ENCODE results near the gene TTC33.

Gene TTC33

DNA sequence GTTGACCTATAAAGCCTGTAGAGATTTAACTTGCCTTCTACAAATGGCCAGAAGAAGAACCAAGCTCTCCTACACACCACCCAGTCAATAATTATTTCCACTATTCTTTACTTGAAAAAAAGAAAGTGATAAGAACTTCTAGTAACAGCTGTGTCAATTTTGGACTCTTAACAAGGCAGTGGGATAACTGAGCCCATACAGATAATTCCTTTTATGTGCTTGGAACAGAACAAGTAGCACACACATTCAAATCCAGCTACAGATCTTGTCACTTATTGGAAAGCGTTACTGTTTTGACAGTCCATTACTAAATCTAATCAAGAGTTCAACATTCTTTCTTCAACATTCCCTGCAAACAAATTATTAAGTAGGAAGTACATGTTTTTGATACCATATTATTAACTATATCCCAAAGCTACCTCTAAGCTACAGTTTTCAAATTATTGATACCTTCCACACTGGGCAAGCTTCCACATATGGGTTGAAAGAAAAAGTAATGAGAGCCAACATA, 69.7 kb downstream of the TTC33 start:
- no peak for DNase-seq
- in situ Hi-C loops (cut with HindIII; ENCODE audit: low pct_ligation_motif_present, low pct_unique_long_range_greater_than_20kb, low sequenced_read_pairs): no loop called here

DNA sequence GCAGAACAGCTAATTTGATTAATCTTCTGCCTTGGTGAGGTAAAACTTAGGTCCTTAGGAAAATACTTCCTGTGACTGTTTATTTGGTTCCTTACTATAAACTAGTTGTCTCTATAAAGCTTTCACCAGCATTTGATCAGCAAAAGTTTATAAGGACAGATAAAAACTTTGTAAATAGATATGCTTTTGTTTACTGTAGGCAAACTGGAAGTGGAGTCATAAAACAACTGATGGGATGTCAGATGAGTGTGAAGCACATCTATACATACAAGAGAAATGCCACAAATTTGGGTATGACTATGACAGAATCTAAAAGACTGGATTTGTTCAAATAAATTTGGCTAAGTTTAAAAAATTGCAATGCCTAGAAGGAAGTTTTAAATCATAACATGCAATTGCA, 70.6 kb downstream of the TTC33 start:
- in situ Hi-C loops (cut with HindIII; ENCODE audit: low pct_ligation_motif_present, low pct_unique_long_range_greater_than_20kb, low sequenced_read_pairs): no loop called here
- no peak for DNase-seq

DNA sequence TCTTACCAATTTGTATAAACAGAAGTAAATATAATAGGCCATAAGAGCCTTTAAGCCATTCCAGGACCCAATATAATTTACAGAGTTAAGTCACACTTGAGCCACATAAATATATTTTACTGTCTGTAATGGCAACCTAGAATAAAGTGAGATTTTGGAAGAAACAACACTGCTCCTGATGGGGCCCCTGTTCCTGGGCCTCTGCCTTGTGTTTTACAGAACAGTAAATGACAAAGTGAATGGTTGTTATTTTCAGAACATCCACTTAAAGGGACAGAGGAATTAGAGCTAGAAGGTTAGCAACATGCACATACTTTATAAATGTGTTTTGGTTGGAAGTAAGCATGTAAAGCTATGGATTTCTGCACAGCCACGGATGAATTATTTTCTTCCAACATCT, 72.5 kb downstream of the TTC33 start:
- no peak for DNase-seq
- in situ Hi-C loops (cut with HindIII; ENCODE audit: low pct_ligation_motif_present, low pct_unique_long_range_greater_than_20kb, low sequenced_read_pairs): no loop called here

DNA sequence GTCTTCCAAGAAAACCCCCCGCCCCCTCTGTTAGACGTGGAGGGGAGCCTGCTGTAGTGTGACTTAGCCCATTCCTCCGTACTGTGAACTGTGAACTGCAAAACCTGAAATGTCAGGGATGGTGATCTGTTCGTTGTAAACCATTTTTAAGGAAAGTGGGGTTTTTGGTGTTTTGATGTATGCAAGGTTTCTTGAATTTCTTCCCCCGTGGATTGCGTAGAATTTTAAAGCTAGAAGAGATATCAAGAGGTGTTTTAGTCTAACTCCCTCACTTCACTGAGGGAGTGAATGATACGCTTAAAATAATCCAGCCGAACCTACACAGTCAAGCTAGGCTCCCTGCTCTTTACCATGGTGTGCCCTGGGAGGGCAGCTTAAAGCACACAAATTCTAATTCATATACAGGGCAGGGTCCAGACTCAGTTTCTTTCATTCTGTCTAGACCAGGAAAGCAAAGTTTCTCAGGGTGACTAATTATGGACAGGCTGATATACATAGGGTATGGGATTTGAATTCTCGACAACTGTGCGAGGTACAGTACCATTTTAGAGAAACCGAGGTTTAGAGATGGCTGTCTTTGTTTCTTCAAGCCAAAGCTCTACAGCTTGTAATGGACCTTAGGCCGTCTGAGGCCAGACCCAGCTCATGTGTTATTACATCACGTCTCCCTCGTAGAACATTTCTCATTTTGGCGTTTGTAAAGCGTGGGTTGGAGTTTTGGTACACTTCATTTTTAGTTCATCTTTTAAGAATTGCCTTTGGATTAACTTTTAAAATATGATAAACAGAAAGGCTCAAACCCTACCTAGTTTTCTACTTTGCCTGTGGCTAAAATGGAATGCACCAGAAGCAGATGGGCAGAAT, 73.4 kb downstream of the TTC33 start:
- no peak for DNase-seq
- in situ Hi-C loops (cut with HindIII; ENCODE audit: low pct_ligation_motif_present, low pct_unique_long_range_greater_than_20kb, low sequenced_read_pairs): no loop called here

DNA sequence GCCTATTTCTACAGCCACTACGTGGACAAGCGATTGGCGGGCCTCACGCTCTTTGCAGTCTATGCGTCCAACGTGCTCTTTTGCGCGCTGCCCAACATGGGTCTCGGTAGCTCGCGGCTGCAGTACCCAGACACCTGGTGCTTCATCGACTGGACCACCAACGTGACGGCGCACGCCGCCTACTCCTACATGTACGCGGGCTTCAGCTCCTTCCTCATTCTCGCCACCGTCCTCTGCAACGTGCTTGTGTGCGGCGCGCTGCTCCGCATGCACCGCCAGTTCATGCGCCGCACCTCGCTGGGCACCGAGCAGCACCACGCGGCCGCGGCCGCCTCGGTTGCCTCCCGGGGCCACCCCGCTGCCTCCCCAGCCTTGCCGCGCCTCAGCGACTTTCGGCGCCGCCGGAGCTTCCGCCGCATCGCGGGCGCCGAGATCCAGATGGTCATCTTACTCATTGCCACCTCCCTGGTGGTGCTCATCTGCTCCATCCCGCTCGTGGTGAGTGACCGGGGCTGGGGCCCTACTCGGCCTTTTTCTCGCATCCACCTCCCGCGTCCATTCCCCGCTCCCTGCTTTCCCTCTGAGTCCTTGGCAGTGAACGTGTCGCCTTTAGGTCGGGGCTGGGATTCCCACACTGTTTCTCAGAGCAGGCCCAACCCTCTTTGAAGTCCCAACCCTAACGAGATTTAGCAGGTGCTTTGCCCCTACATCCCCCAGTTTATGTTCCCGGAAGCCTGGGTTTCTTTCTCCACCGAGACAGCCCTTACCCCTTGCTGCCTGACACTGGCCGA, 74.2 kb downstream of the TTC33 start:
- in situ Hi-C loops (cut with HindIII; ENCODE audit: low pct_ligation_motif_present, low pct_unique_long_range_greater_than_20kb, low sequenced_read_pairs): no loop called here
- DNase-seq: no peak

DNA sequence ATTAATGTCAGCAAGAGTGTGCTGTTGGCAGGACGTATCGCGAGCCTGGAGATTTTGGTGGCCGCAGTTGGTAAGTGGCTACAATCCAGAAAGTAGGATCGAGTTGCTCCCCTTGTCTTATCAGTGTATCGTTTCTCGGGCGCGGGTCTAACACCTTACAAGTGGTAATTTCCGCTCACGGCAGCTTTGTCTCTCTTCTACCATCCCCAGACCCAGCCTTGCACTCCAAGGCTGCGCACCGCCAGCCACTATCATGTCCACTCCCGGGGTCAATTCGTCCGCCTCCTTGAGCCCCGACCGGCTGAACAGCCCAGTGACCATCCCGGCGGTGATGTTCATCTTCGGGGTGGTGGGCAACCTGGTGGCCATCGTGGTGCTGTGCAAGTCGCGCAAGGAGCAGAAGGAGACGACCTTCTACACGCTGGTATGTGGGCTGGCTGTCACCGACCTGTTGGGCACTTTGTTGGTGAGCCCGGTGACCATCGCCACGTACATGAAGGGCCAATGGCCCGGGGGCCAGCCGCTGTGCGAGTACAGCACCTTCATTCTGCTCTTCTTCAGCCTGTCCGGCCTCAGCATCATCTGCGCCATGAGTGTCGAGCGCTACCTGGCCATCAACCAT, 74.9 kb downstream of the TTC33 start:
- in situ Hi-C loops (cut with HindIII; ENCODE audit: low pct_ligation_motif_present, low pct_unique_long_range_greater_than_20kb, low sequenced_read_pairs): no loop called here
- DNase-seq: no peak

DNA sequence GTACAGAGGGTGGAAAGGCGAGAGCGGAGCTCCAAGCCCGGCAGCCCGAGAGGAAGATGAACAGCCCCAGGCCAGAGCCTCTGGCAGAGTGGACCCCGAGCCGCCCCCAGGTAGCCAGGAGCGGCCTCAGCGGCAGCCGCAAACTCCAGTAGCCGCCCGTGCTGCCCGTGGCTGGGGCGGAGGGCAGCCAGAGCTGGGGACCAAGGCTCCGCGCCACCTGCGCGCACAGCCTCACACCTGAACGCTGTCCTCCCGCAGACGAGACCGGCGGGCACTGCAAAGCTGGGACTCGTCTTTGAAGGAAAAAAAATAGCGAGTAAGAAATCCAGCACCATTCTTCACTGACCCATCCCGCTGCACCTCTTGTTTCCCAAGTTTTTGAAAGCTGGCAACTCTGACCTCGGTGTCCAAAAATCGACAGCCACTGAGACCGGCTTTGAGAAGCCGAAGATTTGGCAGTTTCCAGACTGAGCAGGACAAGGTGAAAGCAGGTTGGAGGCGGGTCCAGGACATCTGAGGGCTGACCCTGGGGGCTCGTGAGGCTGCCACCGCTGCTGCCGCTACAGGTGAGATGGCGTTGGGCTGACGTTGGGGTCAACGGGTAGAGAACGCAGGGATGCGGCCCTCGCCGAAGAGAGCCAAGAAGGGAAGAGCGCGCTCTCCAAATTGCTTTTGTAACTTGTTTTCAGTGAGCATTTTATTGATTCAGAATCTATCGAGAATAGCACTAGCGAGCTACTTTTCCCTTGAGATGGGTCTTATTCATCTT, 75.7 kb downstream of the TTC33 start, which contains the start of gene PTGER4:
TSS of gene PTGER4 (plus strand) at position 3 of the 769 bp plus-strand sequence. CDS start 1,079 bp downstream, outside the sequence.
- DNase-seq: no peak
- in situ Hi-C loops (cut with HindIII; ENCODE audit: low pct_ligation_motif_present, low pct_unique_long_range_greater_than_20kb, low sequenced_read_pairs): no loop called here

DNA sequence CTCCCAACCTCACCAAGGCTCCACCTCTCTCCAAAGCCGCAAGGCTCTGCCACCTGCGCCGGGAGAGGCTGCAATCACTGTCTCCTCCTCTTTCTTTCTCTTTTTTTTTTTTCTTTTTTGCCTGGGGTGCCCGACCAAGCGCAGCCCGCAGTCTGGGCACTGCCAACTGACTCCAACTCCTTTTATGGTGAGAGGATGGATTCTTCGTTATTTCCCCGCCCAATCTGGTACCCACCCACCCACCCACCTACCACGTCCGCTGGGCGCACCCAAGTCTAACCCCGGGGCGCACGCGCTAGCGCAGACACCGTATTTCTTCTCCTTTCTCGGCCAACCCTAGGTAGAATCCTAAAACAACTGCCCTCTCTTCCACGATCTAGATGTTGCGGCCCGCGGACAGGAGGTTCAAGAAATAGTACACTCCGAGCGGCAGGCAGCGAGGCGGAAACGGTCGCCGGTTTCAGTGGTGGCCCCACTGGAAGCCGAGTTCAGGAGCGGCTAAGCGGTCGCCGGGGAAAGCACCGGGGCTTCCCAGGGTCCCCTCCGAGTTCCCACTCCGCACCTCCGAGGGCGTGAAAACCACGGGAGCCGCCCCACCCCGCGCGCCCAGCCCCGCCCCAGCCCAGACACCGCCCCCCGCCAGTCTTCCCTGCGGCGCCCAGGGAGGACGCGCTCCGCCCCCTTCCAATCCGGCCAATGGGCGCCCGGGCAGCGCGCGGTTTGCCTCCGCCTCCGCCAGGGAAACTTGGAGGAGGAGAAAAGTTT, 76.4 kb downstream of the TTC33 start:
- in situ Hi-C loops (cut with HindIII; ENCODE audit: low pct_ligation_motif_present, low pct_unique_long_range_greater_than_20kb, low sequenced_read_pairs): no loop called here
- DNase-seq: peak; percentile 93

DNA sequence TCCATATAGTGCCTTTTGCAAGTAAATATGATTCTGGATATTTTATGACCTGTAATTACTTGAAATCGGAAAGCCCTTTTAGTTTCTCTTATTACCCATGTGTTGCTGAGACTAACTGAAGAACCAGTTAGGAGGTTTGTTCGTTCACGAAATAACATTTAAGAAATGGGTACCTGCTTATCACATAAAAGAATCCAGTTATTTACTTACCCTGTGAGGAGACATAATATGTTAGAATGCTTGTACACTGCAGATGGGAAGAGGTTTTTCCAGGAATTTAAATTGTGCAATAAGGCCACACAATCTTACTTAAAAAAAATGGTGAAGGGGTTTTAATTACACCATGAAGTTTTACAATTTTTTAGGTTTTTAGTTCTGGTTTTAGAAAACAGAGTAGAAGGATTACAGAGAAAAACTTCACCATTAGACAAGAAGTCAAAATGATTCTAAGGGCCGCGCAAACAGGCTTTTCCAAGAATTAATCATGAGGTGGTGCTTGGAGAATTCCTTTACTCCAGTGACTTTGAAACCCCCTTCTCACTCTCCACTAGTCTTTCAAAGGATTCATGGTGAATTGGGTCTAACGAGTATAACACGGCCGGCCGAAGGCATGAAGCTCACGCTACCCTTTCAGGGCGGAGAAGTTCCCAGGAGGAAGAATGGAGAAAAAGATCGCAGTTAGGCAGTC, 77.2 kb downstream of the TTC33 start:
- in situ Hi-C loops (cut with HindIII; ENCODE audit: low pct_ligation_motif_present, low pct_unique_long_range_greater_than_20kb, low sequenced_read_pairs): no loop called here
- no peak for DNase-seq

DNA sequence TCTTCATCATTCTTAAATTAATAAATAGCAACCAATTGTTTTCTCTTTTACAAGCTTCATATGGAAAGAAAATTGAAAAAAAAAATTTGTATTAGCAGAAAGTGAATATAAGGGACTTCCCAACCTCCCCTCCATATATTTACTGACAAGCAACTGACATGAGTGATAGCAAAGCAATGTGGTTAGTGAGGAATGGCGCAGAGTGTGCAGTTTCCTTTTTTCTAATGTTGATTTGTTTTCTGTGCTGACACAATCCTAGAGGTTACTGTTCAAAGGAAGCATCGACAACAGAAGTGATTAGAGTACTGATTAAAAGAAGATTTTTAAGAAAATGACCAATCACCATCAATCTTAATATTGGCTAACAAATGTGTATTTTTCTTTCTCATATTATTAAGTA, 77.7 kb downstream of the TTC33 start:
- in situ Hi-C loops (cut with HindIII; ENCODE audit: low pct_ligation_motif_present, low pct_unique_long_range_greater_than_20kb, low sequenced_read_pairs): no loop called here
- DNase-seq: peak; percentile 19

DNA sequence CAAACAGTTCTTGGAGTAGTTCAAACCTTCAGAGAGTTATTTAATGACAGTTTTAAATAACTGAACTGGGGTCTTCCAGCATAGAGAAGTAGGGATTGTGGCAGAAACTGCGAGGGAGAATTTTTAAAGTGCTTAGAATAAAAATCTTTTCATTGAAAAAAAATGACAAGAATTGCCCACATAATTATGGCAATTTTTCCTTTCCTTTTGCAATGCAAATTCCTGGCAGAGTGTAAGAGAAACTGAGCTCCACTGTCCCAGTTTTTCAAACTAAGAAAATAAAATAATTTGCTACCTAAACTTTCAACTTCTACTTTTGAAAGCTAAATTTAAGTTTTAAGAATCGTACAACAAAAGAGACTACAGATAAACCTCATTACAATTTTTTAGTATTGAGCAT, 78.3 kb downstream of the TTC33 start:
- in situ Hi-C loops (cut with HindIII; ENCODE audit: low pct_ligation_motif_present, low pct_unique_long_range_greater_than_20kb, low sequenced_read_pairs): no loop called here
- no peak for DNase-seq

DNA sequence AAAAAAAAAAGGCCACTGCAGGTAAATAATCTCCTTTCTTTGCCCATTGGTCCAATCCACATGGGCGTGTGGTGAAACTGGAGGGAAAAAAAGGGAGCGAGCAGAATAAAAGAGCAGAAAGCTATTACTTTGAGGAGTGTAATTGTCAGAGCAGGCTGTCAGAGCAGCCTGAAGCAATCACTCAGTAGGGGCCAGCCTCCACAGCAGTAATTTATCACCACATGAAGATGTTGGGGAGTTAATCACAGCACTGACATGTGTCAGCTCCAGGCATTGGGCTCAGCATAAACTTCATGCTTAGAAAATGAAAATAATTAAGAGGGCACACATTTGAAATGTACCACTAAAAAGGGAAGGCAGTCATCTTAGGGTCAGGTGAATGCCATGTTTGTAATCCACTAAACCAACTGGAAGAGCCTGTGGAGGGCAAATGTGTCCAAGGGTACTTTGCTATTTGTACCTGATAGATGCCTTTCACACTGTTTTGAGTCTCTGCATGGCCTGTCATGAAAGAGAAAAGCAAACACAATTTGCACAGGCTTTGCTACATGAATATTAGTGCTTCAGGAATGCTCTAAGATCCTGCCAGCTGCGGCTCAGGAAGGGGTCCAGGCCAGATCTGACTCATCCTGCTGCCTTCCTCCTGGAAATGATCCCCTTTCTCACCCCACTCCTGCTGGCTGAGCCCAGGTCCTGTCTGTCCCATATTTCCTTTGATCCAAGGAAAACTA, 79.0 kb downstream of the TTC33 start:
- peak; percentile 57 for DNase-seq
- in situ Hi-C loops (cut with HindIII; ENCODE audit: low pct_ligation_motif_present, low pct_unique_long_range_greater_than_20kb, low sequenced_read_pairs): no loop called here

DNA sequence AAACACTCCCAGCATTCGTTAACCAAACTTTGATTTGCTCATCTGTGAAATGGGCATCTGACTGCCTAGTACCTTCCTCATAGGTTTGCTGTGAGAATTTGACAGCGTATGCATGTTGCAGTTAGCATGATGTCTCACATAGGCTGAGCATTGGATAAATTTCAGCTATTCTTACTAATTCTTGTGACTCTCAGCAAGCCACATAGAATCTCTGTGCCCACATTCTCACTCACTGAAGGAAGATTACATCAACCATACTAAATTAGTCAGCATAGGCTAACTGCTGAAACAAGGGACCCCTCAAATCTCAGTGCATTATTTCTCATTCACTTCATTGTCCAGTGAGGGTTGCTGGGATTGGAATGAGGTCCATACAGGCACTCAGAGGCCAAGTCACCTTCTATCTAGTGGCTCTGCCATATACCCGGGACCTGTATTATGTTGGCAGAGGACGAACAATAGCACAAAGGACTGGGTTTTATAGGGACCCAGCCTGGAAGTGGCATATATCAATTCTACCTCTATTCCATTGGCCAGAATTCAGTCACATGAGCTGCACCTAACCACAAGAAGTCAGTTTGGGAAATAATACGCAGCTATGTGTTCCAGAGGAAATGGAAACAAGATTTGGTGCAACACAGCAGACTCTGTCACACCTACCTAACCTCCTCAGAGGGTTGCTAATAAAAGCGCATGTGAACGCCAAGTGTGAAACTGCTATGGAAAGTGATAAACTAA, 80.2 kb downstream of the TTC33 start:
- DNase-seq: no peak
- in situ Hi-C loops (cut with HindIII; ENCODE audit: low pct_ligation_motif_present, low pct_unique_long_range_greater_than_20kb, low sequenced_read_pairs): no loop called here

DNA sequence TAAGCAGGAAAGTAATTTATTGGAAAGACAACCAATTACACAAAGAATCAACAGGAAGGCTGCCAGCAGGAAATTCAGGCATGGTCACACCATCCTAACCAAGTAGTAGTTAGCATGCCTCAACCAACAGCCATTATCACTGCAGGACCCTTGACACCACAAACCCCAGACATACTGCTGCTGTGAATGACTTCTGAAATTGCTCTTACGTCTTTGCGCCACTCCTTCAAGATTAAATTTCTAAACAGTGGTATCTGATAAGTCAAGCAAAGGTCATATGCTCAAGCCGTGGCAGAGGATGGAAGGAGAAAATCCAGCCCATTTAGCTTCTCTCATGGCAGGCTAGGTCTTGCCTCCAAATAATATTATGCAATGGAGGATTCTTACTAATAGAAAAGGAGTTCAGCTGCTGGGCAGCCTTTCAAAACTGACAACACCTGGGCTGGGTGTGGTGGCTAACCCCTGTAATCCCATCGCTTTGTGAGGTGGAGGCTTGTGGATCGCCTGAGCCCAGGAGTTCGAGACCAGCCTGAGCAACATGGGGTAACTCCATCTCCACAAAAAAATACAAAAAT, 81.0 kb downstream of the TTC33 start:
- DNase-seq: no peak
- in situ Hi-C loops (cut with HindIII; ENCODE audit: low pct_ligation_motif_present, low pct_unique_long_range_greater_than_20kb, low sequenced_read_pairs): no loop called here

DNA sequence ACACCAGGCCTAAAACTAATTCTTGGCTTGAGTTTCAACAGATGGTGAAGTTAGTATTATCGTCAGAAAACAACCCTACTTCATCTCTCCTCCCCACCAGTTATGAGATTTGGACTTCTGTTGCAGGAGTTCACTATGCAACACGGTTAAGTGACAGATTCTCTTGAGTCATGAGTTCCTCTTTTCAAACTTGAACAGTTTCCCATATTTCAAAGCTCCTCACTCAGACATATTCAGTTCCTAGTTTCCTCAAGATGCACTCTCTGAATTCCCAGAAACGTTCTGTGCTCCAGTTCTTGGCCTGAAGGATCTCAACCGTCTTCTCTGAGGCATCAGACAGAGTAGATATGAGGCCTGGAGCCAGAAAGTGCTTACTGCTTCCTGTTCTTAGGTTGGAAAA, 83.3 kb downstream of the TTC33 start:
- no peak for DNase-seq
- in situ Hi-C loops (cut with HindIII; ENCODE audit: low pct_ligation_motif_present, low pct_unique_long_range_greater_than_20kb, low sequenced_read_pairs): no loop called here

All from ACHN (cell line).